Type B pancreatic cell (in vitro differentiated cells): Measurements from ENCODE around the gene DHRS4. TPM values are rescaled to one million over a fixed set of nuclear protein-coding genes. Genes with fewer than 3 reads are reported as not detected.
"Not testable (repeated sequence)": the region's sequence is repeated elsewhere in the genome, so short reads cannot be mapped to it uniquely, and the experiment has no call there.

ENCODE experiments used
- DNase-seq: peaks from one replicate; pipeline ENCODE4 v3.0.0; 2021; ENCODE audit warnings: mixed read lengths; ENCODE audit not compliant: unreplicated experiment; ENCODE audit errors: extremely low spot score
- H3K27ac Mint-ChIP-seq: 2 replicates; pipeline ENCODE4 v1.8.0; 2021; ENCODE audit warnings: mild to moderate bottlenecking, mixed read lengths
- H3K27me3 Mint-ChIP-seq: 2 replicates; pipeline ENCODE4 v1.8.0; 2021; ENCODE audit warnings: mixed read lengths
- H3K36me3 Mint-ChIP-seq: 2 replicates; pipeline ENCODE4 v1.8.0; 2021; ENCODE audit warnings: mixed read lengths
- H3K4me1 Mint-ChIP-seq: one replicate; pipeline ENCODE4 v1.8.0; 2021; ENCODE audit warnings: mixed read lengths; ENCODE audit not compliant: unreplicated experiment
- H3K4me3 Mint-ChIP-seq: 2 replicates; pipeline ENCODE4 v1.8.0; 2021; ENCODE audit warnings: mild to moderate bottlenecking, mixed read lengths
- H3K9me3 Mint-ChIP-seq: 2 replicates; pipeline ENCODE4 v1.8.0; 2021; ENCODE audit warnings: mixed read lengths
- CTCF ChIP-seq: fragments of 200-600 bp; sonication (generic); conservative IDR thresholded peaks from 2 replicates; pipeline ENCODE4 v1.5.0; 2021; ENCODE audit warnings: antibody characterized with exemption, mild to moderate bottlenecking
- total RNA-seq: library from RNA; stranded (reverse); gene quantifications from 2 replicates; pipeline ENCODE4 v1.2.1, GENCODE V29; 2021; ENCODE audit warnings: low replicate concordance

The DHRS4 gene
- total RNA-seq, 1 donor from 2014 or later, result 18.8 TPM

GRCh38 chr14:23974041-23974440, 20.5 kb downstream of the DHRS4 start:
- not testable (repeated sequence) for H3K9me3 Mint-ChIP-seq, H3K4me3 Mint-ChIP-seq

GRCh38 chr14:23977208-23977607, 23.6 kb downstream of the DHRS4 start:
- peak; percentile 25 for TF ChIP-seq CTCF
- not testable (repeated sequence) for H3K4me3 Mint-ChIP-seq, H3K36me3 Mint-ChIP-seq, H3K27me3 Mint-ChIP-seq, H3K4me1 Mint-ChIP-seq, DNase-seq, H3K9me3 Mint-ChIP-seq, H3K27ac Mint-ChIP-seq

More at GRCh38 chr14:23974041-23974440, 20.5 kb downstream of the DHRS4 start:
- H3K27ac Mint-ChIP-seq, H3K4me1 Mint-ChIP-seq, DNase-seq, H3K27me3 Mint-ChIP-seq, H3K36me3 Mint-ChIP-seq: not testable (repeated sequence)

- not testable (repeated sequence) for H3K27me3 Mint-ChIP-seq, H3K27ac Mint-ChIP-seq, H3K4me3 Mint-ChIP-seq, H3K9me3 Mint-ChIP-seq, DNase-seq, H3K4me1 Mint-ChIP-seq, H3K36me3 Mint-ChIP-seq
Observed at GRCh38 chr14:23981951-23982813, 28.6 kb downstream of the DHRS4 start.

- H3K4me3 Mint-ChIP-seq, result no peak overlapping the region
- H3K27ac Mint-ChIP-seq, result no peak overlapping the region
Observed at GRCh38 chr14:23984891-23985602, 31.5 kb downstream of the DHRS4 start.

GRCh38 chr14:23988223-23988606, 34.6 kb downstream of the DHRS4 start:
- not testable (repeated sequence) for H3K27me3 Mint-ChIP-seq, H3K9me3 Mint-ChIP-seq, H3K27ac Mint-ChIP-seq, DNase-seq, H3K36me3 Mint-ChIP-seq
- H3K4me3 Mint-ChIP-seq, result peak overlapping the region; percentile 80
- H3K4me1 Mint-ChIP-seq, result peaks cover 10% of the 10 kb centered on the region

More at GRCh38 chr14:23984891-23985602, 31.5 kb downstream of the DHRS4 start:
- no peaks in the 10 kb centered on the region for H3K9me3 Mint-ChIP-seq
- no peaks in the 10 kb centered on the region for H3K27me3 Mint-ChIP-seq
- DNase-seq, result no peak
- TF ChIP-seq CTCF, result no peak
- no peaks in the 10 kb centered on the region for H3K36me3 Mint-ChIP-seq
- peaks cover 10% of the 10 kb centered on the region for H3K4me1 Mint-ChIP-seq

GRCh38 chr14:23988607-23989363, 35.2 kb downstream of the DHRS4 start, which contains the start of gene DHRS4L2:
TSS of gene DHRS4L2 (plus strand) at chr14:23988929. CDS start at chr14:23988948, 19 bp downstream.
- H3K36me3 Mint-ChIP-seq, H3K27me3 Mint-ChIP-seq, H3K27ac Mint-ChIP-seq, H3K9me3 Mint-ChIP-seq: not testable (repeated sequence)
- Mint-ChIP-seq H3K4me3 (peak within 1 kb of the TSS; percentile 80), H3K4me1 (peaks cover 10% of the 10 kb centered on the region)
- peak; percentile 81 for DNase-seq

GRCh38 chr14:23989734-23990445, 36.3 kb downstream of the DHRS4 start:
- H3K4me1 Mint-ChIP-seq, result peaks cover 10% of the 10 kb centered on the region
- H3K27ac Mint-ChIP-seq, H3K4me3 Mint-ChIP-seq, H3K9me3 Mint-ChIP-seq, H3K27me3 Mint-ChIP-seq, H3K36me3 Mint-ChIP-seq, DNase-seq: not testable (repeated sequence)

- H3K36me3 Mint-ChIP-seq, DNase-seq, H3K27me3 Mint-ChIP-seq, H3K9me3 Mint-ChIP-seq, H3K4me3 Mint-ChIP-seq, H3K27ac Mint-ChIP-seq: not testable (repeated sequence)
- peaks cover 10% of the 10 kb centered on the region for H3K4me1 Mint-ChIP-seq
Observed at GRCh38 chr14:23990961-23991360, 37.4 kb downstream of the DHRS4 start.

GRCh38 chr14:23993042-23993441, 39.5 kb downstream of the DHRS4 start:
- not testable (repeated sequence) for H3K4me3 Mint-ChIP-seq, DNase-seq, H3K27ac Mint-ChIP-seq, H3K9me3 Mint-ChIP-seq, H3K27me3 Mint-ChIP-seq, H3K4me1 Mint-ChIP-seq, H3K36me3 Mint-ChIP-seq

GRCh38 chr14:23996009-23996408, 42.4 kb downstream of the DHRS4 start:
- not testable (repeated sequence) for H3K27ac Mint-ChIP-seq, H3K9me3 Mint-ChIP-seq, H3K36me3 Mint-ChIP-seq, H3K4me3 Mint-ChIP-seq, DNase-seq, H3K27me3 Mint-ChIP-seq, H3K4me1 Mint-ChIP-seq

GRCh38 chr14:23996825-23997224, 43.3 kb downstream of the DHRS4 start:
- H3K9me3 Mint-ChIP-seq, DNase-seq, H3K27ac Mint-ChIP-seq, H3K36me3 Mint-ChIP-seq, H3K4me1 Mint-ChIP-seq, H3K27me3 Mint-ChIP-seq, H3K4me3 Mint-ChIP-seq: not testable (repeated sequence)
